Measurements from ENCODE around the gene NBPF10. TPM values are rescaled to one million over a fixed set of nuclear protein-coding genes. Genes with fewer than 3 reads are reported as not detected.
"Not testable (repeated sequence)": the region's sequence is repeated elsewhere in the genome, so short reads cannot be mapped to it uniquely, and the experiment has no call there.

Gene NBPF10
- total RNA-seq (2021) (5.0 and 5.7 TPM in 2 replicates), Bru-seq, nascent RNA (percentile 35 among the genes with signal in this experiment), BruChase-seq, experiment 1, labeled RNA remaining after a 2-hour chase (percentile 42 among the genes with signal in this experiment), BruChase-seq, experiment 2, labeled RNA remaining after a 6-hour chase (percentile 46 among the genes with signal in this experiment)
- long read RNA-seq, partial matches to known transcripts: 1 of 6 reads
- long read RNA-seq, other reads (novel, unspliced or antisense): 5 of 6 reads

DNA sequence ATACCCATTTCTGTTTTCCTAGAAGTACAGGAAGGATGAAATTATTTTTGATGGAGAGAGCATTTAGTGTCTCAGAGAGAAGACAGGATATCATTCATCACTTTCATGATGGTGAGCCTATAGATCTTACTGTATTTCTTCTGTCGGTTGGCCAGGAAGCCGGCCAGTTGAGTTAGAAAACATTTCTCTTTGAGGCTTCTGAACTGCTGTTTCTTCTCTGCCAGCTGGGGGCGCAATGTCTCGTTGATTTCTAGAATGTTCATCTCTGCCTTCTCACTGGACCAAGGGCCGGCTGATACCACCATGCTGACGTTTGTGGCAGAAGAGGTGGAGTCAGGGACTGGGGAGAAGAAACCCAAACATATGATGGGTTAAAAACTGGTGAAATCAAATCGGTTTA lies at the start of gene NBPF10:
Gene NBPF10 (minus strand): TSS at position 340 of the 400 bp plus-strand sequence. CDS start 35 bp downstream, at position 305.
- H3K9me3 ChIP-seq (ENCODE audit: insufficient read depth, low read depth); DNase-seq; H3F3A ChIP-seq (ENCODE audit: insufficient read depth, low read depth); intact Hi-C loops (cut with micrococcal nuclease; ENCODE audit: unreplicated experiment); H3K79me2 ChIP-seq (ENCODE audit: low read depth); H3K27me3 ChIP-seq (ENCODE audit: insufficient read depth, low read depth); H4K20me1 ChIP-seq (ENCODE audit: insufficient read depth); POLR2A ChIA-PET (ENCODE audit: unreplicated experiment); H2AFZ ChIP-seq; H3K4me1 ChIP-seq (replicated peaks; ENCODE audit: insufficient read depth); H3K4me3 ChIP-seq; BruUV-seq (replicated peaks); CTCF ChIA-PET; H3K9me2 ChIP-seq (ENCODE audit: insufficient read depth); H3K4me2 ChIP-seq; H3K36me3 ChIP-seq (ENCODE audit: low read depth); H3K27ac ChIP-seq: not testable (repeated sequence)

DNA sequence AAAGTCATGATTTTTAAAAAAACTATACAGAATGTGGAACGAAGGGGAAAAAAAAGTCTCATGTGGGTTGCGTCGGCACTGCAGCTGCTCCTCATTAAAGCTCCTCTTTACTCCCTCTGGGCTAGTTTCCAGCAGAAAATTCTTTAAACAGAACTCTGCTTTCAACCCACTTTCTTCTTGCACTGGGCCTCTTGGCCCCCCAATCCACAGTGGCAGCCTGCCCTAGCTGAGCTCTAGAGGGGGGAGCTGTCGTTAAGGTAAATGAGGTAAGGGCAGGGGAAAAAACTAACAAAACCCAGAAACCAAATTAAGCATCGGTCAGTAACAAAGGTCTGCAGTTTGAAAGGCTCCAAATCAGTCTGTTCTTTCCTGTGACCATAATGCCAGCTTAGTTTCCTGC lies 29.9 kb upstream of the NBPF10 start:
- H3K27ac ChIP-seq; CTCF ChIA-PET; H3K4me1 ChIP-seq (replicated peaks; ENCODE audit: insufficient read depth); H3F3A ChIP-seq (ENCODE audit: insufficient read depth, low read depth); H3K4me2 ChIP-seq; intact Hi-C loops (cut with micrococcal nuclease; ENCODE audit: unreplicated experiment); DNase-seq; H3K4me3 ChIP-seq; POLR2A ChIA-PET (ENCODE audit: unreplicated experiment); H4K20me1 ChIP-seq (ENCODE audit: insufficient read depth); H3K36me3 ChIP-seq (ENCODE audit: low read depth); H3K9me3 ChIP-seq (ENCODE audit: insufficient read depth, low read depth); H3K27me3 ChIP-seq (ENCODE audit: insufficient read depth, low read depth); H3K79me2 ChIP-seq (ENCODE audit: low read depth); BruUV-seq (replicated peaks); H2AFZ ChIP-seq; H3K9me2 ChIP-seq (ENCODE audit: insufficient read depth): not testable (repeated sequence)

DNA sequence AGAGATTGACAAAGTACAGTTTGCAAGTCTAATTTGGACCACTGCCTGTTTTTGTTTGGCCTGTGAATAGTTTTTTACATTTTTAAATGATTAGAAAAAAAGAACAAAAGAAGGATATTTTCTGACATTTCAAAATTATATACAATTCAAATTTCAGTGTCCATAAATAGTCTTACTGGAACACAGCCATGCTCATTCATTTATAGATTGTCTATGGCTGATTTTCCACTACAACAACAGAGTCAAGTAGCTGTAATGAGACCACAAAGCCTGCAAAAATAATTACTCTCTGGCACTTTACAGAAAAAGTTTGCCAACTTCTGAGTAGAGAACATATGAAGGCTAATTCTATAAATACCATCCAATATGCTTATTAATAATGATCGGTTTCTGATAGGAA lies 23.1 kb upstream of the NBPF10 start:
- POLR2A ChIA-PET (ENCODE audit: unreplicated experiment); BruUV-seq (replicated peaks); H3F3A ChIP-seq (ENCODE audit: insufficient read depth, low read depth); H3K4me1 ChIP-seq (replicated peaks; ENCODE audit: insufficient read depth); intact Hi-C loops (cut with micrococcal nuclease; ENCODE audit: unreplicated experiment); H3K4me3 ChIP-seq; DNase-seq; H3K9me3 ChIP-seq (ENCODE audit: insufficient read depth, low read depth); H3K79me2 ChIP-seq (ENCODE audit: low read depth); CTCF ChIA-PET; H3K9me2 ChIP-seq (ENCODE audit: insufficient read depth); H3K27ac ChIP-seq; H3K27me3 ChIP-seq (ENCODE audit: insufficient read depth, low read depth); H3K4me2 ChIP-seq; H2AFZ ChIP-seq; H4K20me1 ChIP-seq (ENCODE audit: insufficient read depth); H3K36me3 ChIP-seq (ENCODE audit: low read depth): not testable (repeated sequence)

DNA sequence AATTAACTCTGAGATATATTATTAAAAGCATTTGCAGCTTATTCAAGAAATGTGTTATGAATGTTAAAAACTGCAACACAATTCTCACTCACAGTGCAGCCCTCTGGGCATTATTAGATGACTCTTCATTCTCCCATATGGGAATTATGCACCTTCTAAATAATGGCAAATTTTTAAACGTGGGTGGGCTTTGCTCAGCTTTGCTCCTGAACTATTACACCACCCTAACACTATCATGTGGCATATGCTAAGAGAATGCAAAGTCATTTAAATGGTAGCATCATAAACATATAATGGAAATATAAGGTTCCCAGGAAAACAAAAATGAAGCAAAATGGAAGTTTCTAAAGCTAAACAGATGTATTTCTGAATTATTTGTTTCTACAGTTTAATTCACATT lies 22.7 kb upstream of the NBPF10 start:
- H3K4me1 ChIP-seq (replicated peaks; ENCODE audit: insufficient read depth); H3F3A ChIP-seq (ENCODE audit: insufficient read depth, low read depth); H3K9me3 ChIP-seq (ENCODE audit: insufficient read depth, low read depth); H3K27ac ChIP-seq; H3K9me2 ChIP-seq (ENCODE audit: insufficient read depth); POLR2A ChIA-PET (ENCODE audit: unreplicated experiment); intact Hi-C loops (cut with micrococcal nuclease; ENCODE audit: unreplicated experiment); H2AFZ ChIP-seq; CTCF ChIA-PET; H3K4me3 ChIP-seq; H3K27me3 ChIP-seq (ENCODE audit: insufficient read depth, low read depth); H3K79me2 ChIP-seq (ENCODE audit: low read depth); BruUV-seq (replicated peaks); DNase-seq; H3K36me3 ChIP-seq (ENCODE audit: low read depth); H3K4me2 ChIP-seq; H4K20me1 ChIP-seq (ENCODE audit: insufficient read depth): not testable (repeated sequence)

Other genes starting within 250 kb of the NBPF10 start
- 0.33 and 0.88 TPM in 2 replicates for gene ITGA10, start 234.8 kb downstream of the NBPF10 start, total RNA-seq (2021)
- 19.7 and 19.8 TPM in 2 replicates for gene PEX11B, start 226.1 kb downstream of the NBPF10 start, total RNA-seq (2021)
- 129 and 181 TPM in 2 replicates for gene RBM8A, start 217.3 kb downstream of the NBPF10 start, total RNA-seq (2021)
- gene LIX1L, start 186.8 kb downstream of the NBPF10 start, total RNA-seq (2021): 0.48 and 0.50 TPM in 2 replicates
- 0.33 and 0.50 TPM in 2 replicates for gene ANKRD34A, start 180.2 kb downstream of the NBPF10 start, total RNA-seq (2021)
- 7.2 and 10.6 TPM in 2 replicates for gene POLR3GL, start 180.1 kb downstream of the NBPF10 start, total RNA-seq (2021)
- 95.7 and 131 TPM in 2 replicates for gene TXNIP, start 148.2 kb downstream of the NBPF10 start, total RNA-seq (2021)
- not detected in 2 replicates for gene HJV, start 123.1 kb downstream of the NBPF10 start, total RNA-seq (2021)
- gene NOTCH2NLA, start 84.2 kb upstream of the NBPF10 start, total RNA-seq (2021): 45.8 and 57.5 TPM in 2 replicates